Cerebellar nuclear complex (tissue), 1 donor: ENCODE data around the gene ALKBH7.
A peak's percentile ranks its signal among the peaks of the same experiment; 100 is the strongest.
"Not testable (repeated sequence)": the region's sequence is repeated elsewhere in the genome, so short reads cannot be mapped to it uniquely, and the experiment has no call there.

Experiments used
- DNase-seq, 2 experiments: peaks; one replicate each; lab custom pipeline; 2025; lab: John Stamatoyannopoulos, UW

The ALKBH7 gene

GRCh38 chr19:6372594-6373095 lies at the start of gene ALKBH7:
Gene ALKBH7, plus strand, starts transcription at chr19:6372794. Its CDS starts 27 bp downstream, at chr19:6372821.
- DNase-seq = peak; percentile 95 to 98

GRCh38 chr19:6324757-6325156 lies 47.8 kb upstream of the ALKBH7 start:
- no peak for DNase-seq

- no peak for DNase-seq
Observed at GRCh38 chr19:6325614-6326013, 47.0 kb upstream of the ALKBH7 start.

- DNase-seq = no peak
Observed at GRCh38 chr19:6326815-6327214, 45.8 kb upstream of the ALKBH7 start.

- no peak for DNase-seq
Observed at GRCh38 chr19:6333439-6333838, 39.2 kb upstream of the ALKBH7 start, which contains the start of gene ACER1. Gene ACER1, minus strand, starts transcription at chr19:6333612. Its CDS starts 61 bp downstream, at chr19:6333551.

GRCh38 chr19:6334490-6335285 lies 37.9 kb upstream of the ALKBH7 start:
- no peak for DNase-seq

- no peak for DNase-seq
Observed at GRCh38 chr19:6340493-6341201, 31.9 kb upstream of the ALKBH7 start.

- DNase-seq = no peak
Observed at GRCh38 chr19:6343462-6343861, 29.1 kb upstream of the ALKBH7 start.

- not testable (repeated sequence) for DNase-seq
Observed at GRCh38 chr19:6349271-6349670, 23.3 kb upstream of the ALKBH7 start.

GRCh38 chr19:6350688-6351087 lies 21.9 kb upstream of the ALKBH7 start:
- no peak for DNase-seq

- DNase-seq = no peak
Observed at GRCh38 chr19:6352381-6353165, 20.0 kb upstream of the ALKBH7 start.

GRCh38 chr19:6354098-6354674 lies 18.4 kb upstream of the ALKBH7 start:
- DNase-seq = no peak

- DNase-seq = not testable (repeated sequence)
Observed at GRCh38 chr19:6355321-6356040, 17.1 kb upstream of the ALKBH7 start.

GRCh38 chr19:6357174-6357573 lies 15.4 kb upstream of the ALKBH7 start:
- DNase-seq = no peak

- no peak for DNase-seq
Observed at GRCh38 chr19:6358003-6358402, 14.6 kb upstream of the ALKBH7 start.

- no peak for DNase-seq
Observed at GRCh38 chr19:6359568-6360341, 12.8 kb upstream of the ALKBH7 start.

- DNase-seq = not testable (repeated sequence)
Observed at GRCh38 chr19:6360445-6360844, 12.1 kb upstream of the ALKBH7 start.

- not testable (repeated sequence) for DNase-seq
Observed at GRCh38 chr19:6360857-6361216, 11.8 kb upstream of the ALKBH7 start.

- no peak for DNase-seq
Observed at GRCh38 chr19:6362027-6362350, 10.6 kb upstream of the ALKBH7 start.

GRCh38 chr19:6362351-6362801 lies 10.2 kb upstream of the ALKBH7 start:
- no peak for DNase-seq
